Measurements from ENCODE around the gene TMEM235.

- peak; percentile 67; the same call in 1 of the 2 replicates for TF ChIP-seq MAX (IDR thresholded peaks at IDR 0.05; ENCODE audit: low read depth)
- TF ChIP-seq JUND (IDR thresholded peaks at IDR 0.05), result no peak
- peak; percentile 85 for TF ChIP-seq CTCF (IDR thresholded peaks at IDR 0.05)
- no peak for TF ChIP-seq EP300 (IDR thresholded peaks at IDR 0.05; ENCODE audit: borderline replicate concordance in 1 of 2, low read depth in 1 of 2, low read length in 1 of 2)
- peak; percentile 83 for TF ChIP-seq TAF1 (IDR thresholded peaks at IDR 0.05; ENCODE audit: borderline replicate concordance, low read depth, low read length)
- TF ChIP-seq MEF2A (IDR thresholded peaks at IDR 0.05; ENCODE audit: borderline replicate concordance, low read depth), result no peak
- TF ChIP-seq REST (IDR thresholded peaks at IDR 0.05; ENCODE audit: low read depth, low read length), result no peak
- peak; percentile 57; the same call in 1 of the 2 replicates for TF ChIP-seq RFX5 (IDR thresholded peaks at IDR 0.05; ENCODE audit: low read length)
- no peak for TF ChIP-seq GABPA (IDR thresholded peaks at IDR 0.05; ENCODE audit: low read depth)
- peak; percentile 99 for TF ChIP-seq POLR2AphosphoS5 (IDR thresholded peaks at IDR 0.05; ENCODE audit: low read depth, low read length)
- TF ChIP-seq RXRA (IDR thresholded peaks at IDR 0.05; ENCODE audit: borderline replicate concordance, low read depth), result no peak
Observed at GRCh38 chr17:78186692-78187595, 44.5 kb upstream of the TMEM235 start, which contains the start of the genes AFMID and TK1.

All from SK-N-SH (cell line).